Stimulated activated CD4-positive, alpha-beta T cell treated with anti-CD3 and anti-CD28 coated beads, Interleukin-2, amount 100 ng/mL, for 48 hours (primary cell): ENCODE measurements around the gene IL1B.

Experiments
- DNase-seq, 2 donors: peaks; one replicate each; pipeline ENCODE4 v3.0.0-alpha.2; 2020

IL1B gene

DNA sequence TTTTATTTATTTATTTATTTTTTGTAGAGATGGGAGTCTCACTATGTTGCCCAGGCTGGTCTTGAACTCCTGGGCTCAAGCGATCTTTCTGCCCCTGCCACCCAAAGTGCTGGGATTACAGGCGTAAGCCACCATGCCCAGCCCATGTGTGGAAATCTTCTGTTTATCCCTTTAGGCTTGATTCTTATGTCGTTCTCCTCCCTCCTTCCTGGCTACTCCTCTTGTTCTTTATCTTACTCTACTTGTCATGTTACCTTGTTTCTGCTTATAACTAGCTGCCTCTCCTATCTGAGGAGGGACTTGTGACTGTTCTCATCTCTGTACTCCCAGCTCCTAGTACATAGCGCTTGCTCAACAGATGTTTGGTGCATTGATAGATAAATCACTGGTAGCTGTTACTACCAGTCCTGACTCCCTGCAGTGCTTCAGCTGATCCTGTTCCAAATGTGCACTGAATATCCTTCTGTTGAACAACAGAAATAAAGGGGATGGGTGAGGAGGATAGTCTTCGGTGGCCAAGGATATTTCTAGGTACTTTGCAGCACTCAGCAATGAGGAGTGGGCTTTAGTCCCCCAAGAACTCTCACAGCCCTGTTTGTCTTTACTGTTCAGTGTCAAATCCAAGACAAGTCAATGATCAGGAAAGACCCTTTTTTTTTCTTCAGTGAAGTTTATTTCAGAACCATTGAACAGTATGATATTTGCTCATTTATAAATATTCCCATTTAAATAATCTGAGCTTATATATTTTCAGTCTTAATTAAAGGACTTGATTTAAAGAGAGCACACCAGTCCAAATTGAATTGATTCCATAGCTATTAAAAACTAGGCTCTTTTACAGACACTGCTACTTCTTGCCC is 7.2 kb downstream of the IL1B start:
- no peak for DNase-seq

DNA sequence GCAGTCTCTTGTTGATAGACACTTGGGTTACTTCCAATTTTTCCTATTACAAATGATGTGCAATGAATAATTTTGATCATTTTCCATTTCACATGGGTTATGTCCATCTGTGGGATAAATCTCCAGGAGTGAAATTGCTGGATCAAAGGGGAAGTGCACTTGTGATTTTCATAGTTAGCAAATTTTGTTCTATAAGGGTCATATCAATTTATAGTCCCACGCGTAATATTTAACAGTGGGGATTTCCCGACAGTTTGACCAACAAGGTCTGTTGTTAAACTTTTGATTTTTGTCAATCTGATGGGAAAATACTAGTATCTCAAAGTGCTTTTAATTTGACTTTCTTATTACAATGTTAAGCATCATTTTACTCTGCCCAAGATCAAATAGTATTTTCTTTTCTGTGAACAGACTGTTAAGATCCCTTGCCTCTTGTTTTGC is 8.3 kb downstream of the IL1B start:
- no peak for DNase-seq

DNA sequence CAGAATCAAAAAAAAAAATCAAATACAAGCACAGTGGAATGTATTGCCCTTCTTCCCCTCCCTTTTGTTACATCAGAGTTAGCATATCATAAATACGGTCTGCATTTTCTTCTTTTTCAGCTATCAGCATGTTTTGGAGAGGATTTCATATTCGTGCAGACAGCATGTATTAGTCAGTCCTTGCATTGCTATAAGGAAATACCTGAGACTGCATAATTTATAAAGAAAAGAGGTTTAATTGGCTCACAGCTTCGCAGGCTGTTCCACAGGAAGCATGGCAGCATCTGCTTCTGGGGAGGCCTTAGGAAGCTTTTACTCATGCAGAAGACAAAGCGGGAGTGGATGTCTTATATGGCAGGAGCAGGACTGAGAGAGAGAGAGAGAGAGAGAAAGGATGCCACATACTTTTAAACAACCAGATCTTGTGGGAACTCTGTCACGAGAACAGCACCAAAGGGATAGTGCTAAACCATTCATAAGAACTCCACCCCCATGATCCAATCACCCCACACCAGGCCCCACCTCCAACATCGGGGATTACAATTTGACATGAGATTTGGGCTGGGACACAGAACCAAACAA is 8.9 kb downstream of the IL1B start:
- no peak for DNase-seq

DNA sequence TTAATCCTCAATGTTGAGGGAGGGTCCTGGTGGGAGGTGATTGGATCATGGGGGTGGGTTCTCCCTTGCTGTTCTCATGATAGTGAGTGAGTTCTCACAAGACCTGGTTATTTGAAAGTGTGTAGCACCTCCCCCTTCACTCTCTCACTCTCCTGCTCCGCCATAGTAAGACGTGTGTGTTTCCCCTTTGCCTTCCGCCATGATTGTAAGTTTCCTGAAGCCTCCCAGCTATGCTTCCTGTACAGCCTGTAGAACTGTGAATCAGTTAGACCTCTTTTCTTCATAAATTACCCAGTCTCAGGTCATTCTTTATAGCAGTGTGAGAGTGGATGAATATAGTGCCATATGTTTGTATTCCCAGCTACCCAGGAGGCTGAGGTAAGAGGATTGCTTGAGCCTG is 9.6 kb downstream of the IL1B start:
- DNase-seq = no peak

DNA sequence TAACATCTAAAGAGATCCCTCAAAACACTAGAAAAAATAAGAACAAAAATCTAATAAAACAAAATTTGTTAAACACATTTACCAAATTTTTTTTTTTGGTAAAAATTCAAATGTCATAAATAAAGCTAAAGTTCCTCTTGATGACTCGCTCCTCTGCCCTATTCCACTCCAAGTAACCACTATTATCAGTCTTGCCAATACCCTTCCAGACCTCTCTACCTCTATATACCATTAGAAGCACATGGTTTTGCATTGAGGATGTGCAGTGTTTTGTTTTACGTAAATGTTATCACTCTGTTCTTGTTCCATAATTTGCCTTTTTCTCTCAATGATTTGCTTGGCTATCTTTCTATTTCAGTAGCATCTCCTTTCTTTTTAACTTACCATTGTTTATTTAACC is 10.9 kb downstream of the IL1B start:
- DNase-seq = no peak

DNA sequence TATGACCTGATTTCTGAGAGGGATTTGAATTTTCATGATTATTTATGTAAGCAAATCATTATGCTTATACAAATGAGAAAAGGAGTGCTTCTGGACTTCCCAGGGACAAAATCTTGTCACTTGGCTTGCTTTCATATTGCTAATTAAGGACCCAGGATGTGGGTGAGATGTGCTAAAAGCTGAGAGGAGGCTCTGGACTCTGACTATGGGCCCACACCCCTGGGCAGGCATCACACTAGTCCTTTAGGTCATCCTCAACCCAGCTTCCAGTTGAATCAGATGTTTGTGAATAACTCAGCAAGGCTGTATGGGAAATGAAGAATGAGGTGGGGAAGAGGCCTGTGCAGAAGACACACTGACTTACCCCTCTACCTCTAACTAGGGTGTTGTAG is 11.9 kb downstream of the IL1B start:
- no peak for DNase-seq

DNA sequence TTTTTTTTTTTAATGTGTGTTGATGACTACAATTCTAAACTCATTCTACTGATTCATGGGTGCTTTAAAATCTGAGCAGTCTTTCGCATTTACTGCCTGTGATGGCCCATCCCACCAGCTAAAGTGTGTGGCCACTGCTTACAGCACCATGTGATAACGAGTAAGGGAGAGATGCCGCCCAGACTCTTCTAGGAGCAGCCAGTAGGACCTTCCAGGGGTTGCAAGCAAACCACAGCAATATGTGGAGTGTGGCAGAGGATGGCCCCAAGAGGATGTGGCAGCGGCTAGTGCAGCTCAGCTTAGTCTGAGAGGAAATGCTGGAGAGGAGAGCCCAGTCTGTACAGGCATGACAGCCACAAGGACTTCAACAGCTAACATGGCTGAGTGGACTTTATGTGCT is 14.9 kb downstream of the IL1B start:
- peak in 1 of 2 donors; percentile 5 for DNase-seq

DNA sequence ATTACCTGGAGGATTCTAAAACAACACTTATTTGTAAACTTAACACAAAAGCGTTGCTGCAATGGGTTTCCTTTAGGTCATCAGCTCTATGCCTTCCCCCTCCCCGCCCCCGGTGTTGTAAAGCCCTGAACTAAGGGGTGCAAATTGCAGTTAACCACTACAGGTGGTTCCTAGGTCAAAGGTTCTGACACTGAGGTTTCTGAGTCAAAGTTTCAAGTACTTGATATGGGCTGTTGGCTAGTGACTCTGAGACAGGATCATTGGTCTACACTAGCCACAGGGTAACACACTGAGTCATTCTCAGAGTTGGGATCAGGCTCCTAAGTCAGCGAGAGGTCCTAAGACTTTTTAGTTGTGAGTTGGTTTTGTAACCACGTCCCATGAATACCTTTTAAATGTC is 15.4 kb downstream of the IL1B start:
- peak; percentile 28 to 40 for DNase-seq

DNA sequence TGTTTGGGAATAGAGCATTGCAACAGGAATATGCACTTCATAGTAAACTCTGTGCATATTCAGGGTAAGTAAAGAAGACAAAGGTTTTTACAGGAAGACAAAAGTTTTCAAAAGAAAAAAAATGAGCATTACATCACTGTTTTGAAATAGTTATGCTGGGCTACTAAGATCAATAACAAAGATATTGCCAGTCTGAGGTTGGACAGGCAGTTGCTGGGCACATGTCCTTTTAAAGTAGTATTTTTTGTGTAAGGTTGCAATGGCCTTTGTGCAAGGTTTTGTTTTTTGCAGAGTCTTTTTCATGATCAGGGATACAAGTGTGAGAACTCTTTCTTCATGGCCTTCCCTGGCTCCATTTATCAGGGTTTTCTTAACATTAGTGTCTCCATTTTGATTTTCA is 16.2 kb downstream of the IL1B start:
- no peak for DNase-seq

DNA sequence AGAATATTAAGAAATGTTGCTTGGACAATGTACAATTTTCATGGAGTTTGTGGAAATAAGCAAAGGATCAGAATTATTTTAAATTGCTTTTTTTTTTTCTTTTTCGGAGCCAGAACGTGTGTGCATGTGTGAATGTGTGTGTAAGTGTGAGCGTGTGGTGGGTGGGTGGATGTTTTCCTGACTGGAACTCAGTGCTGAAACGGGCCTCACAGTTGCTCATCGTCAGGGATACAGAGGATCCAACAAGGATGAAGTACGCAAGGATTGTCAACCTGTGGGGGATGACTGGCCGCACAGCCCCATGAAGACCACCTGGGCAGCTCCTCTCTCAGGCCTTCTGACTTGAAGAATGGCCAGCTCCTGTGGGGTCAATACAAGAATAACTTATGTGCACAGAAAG is 17.5 kb downstream of the IL1B start:
- DNase-seq = no peak

DNA sequence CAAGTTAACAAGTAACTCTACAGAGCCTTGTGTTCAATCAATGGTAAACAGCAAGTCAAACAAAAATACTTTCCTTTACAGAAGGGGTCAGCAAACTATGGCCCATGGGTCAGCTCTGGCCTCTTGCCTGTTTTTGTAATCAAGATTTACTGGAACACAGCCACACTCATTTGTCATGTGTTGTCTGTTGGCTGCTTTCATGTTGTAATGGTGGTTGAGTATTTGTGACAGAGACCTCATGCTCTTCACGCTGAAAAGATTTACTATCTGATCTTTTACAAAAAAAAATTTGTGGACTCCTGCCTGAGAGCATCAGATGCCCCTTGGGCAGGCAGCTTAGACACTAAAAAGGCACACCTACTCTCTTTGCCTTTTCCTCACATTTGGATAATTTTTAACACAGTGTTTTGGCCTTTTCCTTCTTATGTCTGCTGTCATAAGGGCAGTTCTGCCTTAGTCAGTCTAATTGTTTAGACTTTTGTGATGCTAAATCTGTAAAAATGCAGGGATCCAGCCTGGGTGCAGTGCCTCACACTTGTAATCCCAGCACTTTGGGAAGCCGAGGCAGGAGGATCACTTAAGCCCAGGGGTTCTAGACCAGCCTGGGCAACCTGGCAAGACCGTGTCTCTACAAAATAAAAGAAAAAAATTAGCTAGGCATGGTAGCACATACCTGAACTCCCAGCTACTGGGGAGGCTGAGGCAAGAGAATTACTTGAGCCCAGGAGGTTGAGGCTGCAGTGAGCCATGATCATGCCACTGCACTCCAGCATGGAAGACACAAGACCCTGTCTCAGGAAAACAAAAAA is 18.3 kb downstream of the IL1B start:
- DNase-seq = no peak

DNA sequence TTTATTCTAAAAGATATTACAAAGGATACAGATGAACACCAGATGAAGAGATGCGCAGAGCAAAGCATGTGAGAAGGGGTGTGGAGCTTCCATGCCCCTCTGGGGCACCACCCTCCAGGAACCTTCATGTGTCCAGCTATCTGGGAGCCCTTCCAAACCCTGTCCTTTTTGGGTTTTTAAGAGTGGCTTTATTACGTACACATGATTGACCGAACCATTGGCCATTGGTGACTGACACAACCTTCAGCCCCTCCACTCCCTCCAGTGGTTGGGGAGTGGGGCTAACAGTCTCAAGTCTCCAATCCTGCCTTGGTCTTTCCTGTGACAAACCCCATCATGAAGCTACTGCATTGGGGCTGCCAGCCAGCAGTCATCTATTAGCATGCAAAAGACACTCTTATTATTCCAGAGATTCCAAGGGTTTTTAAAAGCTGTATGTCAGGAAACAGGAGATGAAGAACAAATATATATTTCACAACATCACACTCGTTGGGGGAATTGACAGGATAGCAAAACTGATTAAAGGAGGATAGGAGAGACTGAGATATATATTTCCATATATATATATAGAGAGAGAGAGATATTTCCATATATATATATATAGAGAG is 19.4 kb downstream of the IL1B start:
- DNase-seq = no peak

DNA sequence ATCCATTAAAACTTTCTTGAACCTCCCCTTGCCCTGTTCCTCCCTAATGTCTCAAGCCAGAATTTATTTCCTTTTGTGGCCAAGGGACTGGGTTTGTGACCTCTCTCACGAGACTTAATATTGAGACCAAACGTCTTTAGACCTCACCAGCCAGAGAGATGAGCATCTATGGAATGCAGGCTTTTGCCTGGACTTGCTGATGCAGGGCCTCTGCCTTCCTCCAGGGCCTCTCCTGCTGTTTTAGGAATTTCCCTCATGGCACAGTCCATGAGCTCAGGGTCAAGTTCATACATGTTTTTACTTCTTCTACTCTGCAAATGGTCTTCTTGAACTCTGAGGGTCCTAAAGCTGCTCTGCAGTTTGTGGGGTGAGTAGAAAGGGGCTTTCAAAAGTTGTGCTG is 22.3 kb downstream of the IL1B start:
- no peak for DNase-seq

DNA sequence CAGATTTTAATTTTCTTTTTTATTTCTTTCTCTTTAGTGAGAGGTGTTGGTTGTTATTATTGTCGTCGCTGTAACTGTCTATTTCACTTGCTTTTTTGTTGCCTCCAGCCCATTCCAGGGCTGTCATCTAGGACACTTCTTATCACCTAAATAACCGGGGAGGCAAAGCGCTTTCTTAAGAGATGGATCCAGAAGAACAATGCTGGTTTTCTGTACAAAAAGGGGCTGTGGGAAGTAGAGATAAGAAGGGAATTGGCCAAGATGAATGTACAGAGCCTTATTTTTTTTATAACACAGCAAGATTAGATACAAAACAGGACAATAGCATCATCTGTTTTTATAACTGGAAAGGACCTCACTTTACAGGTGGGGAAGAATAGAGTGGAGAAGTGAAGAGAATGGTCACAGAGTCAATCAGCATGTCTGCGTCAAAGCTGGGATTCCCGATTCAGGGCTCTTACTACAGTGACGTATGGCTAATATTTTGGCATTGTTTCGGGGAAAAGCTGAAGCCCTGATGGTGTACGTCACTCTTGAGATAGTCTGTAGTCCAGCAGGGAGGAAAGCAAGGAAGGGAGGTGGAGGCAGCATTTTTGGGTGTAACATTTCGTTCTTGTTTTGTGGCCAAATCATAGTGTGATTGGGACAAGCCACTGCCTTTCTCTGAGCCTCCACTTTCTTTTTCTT is 23.2 kb downstream of the IL1B start:
- DNase-seq = no peak

DNA sequence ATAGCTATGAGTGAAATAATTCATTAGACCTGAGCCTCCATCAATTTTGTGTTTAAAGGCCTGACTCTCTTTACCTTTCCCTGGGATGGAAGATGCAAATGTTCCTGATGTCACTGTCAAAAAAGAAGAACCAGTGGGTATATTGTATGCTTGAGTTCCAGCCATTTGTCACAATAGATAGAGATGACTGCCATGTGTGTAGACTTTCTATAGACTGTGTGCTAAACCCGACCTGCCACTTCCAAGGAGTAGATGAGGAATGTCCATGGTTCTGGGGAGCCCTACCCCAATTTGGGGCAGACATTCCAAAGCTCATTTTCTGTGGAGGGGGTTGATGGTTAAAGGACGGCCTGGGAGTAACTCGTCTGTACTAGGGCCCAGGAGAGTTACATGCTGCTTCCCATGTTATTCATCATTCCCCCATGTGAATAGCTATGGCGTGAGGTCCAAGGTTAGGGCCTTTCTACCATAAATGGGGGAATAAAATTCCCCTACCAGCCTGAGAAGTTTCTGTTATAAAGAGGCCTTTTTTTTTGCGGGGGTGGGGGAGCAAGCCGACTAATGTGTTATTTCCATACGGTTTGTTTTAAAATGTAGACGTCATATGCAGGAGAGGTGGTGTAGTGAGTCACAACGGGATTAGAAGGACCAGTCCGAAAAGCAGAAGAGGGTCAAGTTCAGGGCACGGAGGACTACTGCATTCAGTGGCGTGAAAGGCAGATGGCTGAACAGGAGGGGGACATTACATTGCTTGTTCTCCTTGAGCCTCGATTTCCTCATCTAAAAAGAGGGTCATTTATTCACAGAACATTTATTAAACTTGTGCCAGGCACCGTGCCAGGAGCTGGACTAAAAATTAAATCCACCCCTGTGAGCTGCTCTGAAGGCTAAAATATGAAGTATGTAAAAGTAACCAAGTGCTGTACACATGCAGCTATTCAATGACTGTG is 24.0 kb downstream of the IL1B start:
- DNase-seq = no peak

DNA sequence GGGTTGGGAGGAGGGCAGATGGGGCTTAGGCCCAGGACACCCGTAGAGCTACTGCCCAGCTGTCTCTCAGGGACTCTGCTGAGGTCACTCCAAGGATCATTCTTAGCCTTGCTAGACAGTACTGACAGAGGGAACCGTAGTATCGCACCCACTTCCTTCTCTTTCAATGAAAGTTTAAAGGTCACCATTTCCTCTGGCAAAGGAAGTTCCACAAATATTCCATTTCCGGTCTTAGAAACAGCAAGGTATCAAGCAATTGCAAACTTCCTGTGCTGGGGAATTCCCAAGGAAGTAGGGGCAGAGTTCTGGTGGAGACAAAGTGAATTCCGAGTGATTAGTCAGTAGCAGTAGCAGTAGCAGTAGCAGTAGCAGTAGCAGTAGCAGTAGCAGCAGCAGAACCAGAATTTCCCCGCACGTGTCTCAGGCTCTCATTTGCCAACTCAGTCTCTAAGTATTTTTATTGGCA is 24.7 kb downstream of the IL1B start:
- DNase-seq = no peak

DNA sequence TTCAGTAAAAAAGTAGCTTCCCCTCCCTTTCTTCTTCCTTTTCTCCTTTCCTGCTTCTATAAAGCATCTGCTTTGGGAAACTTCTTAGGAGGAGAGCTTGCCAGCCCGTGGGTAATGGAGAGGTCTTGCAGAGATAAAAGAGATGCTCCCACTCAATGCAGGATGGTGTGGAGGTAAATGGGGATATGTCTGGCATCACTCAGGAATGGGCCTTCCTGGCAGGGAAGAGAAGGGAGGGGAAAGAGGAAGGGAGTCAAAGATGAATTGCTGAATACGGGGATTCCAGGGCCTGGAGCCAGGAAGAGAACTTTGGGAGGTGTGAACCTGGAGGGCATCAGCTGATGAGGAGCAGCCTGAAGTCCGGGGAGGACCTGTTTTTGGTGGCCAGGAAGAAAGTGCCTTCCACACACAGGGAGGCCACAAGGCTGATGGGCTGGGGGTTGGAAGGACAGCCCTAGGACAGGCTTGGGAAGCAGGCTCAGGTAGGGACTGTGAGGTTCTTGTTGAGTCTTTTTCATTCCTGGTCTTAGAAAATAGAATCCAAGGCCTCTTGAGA is 25.2 kb downstream of the IL1B start:
- no peak for DNase-seq

DNA sequence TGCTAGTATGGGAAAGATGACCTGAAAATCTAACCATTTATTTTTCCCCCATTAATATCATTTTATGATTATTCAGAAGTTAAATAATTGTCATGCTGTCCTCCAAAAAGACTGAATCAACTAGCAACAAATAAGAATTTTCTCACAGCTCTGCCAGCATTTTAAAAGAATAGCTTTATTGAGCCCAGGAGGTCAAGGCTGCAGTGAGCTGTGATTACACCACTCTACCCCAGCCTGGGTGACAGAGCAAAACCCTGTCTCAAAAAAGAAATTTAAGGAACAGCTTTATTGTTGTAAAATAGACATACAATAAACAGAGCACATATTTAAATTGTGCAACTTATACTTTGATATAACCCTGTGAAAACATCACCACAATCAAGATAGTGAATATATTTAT is 27.5 kb downstream of the IL1B start:
- DNase-seq = no peak

DNA sequence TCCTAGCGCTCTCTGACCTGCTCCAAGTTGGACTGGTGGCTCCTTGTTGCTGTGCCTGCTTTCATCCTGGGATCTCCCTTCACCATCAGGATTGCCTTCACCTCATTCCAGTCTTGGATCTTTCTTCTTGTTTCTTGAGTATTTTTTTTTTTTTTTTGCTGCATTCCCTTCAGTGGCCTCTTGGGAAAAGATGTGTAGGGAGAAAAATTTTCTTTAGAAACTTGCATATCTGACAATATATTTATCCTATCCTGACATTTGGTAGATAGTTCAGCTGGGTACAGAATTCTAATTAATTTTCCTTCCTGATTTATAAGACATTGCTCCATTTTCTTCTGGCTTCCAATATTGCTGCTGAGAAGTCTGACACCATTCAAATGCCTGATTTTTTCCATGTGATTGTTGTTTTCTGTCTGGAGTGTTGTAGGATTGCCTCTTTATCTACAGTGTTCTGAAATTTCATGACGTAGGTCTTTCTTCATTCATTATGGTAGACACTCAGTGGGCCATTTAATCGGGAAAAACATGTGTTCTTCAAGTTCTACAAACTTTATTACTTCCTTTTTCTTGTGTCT is 29.3 kb downstream of the IL1B start:
- DNase-seq = no peak

DNA sequence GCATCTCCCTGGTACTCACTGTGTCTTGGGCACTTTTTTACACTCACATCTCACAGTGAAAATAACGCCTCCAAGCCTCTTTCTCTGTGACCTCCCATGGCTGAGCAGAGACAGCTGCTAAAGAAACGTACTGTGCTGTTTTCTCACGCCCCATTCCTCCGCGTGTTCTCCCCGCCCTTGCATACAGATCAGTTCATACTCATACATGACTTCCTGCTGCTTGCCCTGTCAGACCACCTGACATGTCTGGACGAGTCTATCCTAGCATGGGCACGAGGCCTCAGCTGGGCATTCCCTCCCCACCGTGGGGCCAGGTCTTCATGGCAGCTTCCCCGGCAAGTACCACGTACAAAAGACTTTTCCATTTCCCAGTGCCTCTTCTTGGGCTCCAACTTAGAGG is 31.0 kb downstream of the IL1B start:
- DNase-seq = no peak
